Adrenal gland (tissue), 12 donors: ENCODE data around the gene PLAC1. TPM values are rescaled to one million over a fixed set of nuclear protein-coding genes. Genes with fewer than 3 reads are reported as not detected.

ENCODE experiments used
- DNase-seq, 7 donors: peaks; one replicate each; pipeline ENCODE4 v3.0.0-alpha.2; 2019 to 2020
- H3K27ac ChIP-seq, 5 donors: fragments of 200-600 bp; sonication (generic) in 4 of 5; 1 replicate in 3 of 5; 2 replicates in 2 of 5; pipeline versions ENCODE4 v1.5.1 to v1.8.0; 2016 to 2020; ENCODE audit warnings: mild to moderate bottlenecking in 1 of 5
- H3K27me3 ChIP-seq: fragments of 200-600 bp; 2 replicates; pipeline ENCODE4 v1.8.0; 2021
- H3K36me3 ChIP-seq, 2 donors: fragments of 200-600 bp; replicated peaks in 1 of 2; 1 replicate in 1 of 2; 2 replicates in 1 of 2; pipeline versions ENCODE4 v1.5.1 to v1.8.0; 2018 to 2022
- H3K4me1 ChIP-seq, 2 donors: fragments of 200-600 bp; replicated peaks in 1 of 2; 1 replicate in 1 of 2; 2 replicates in 1 of 2; pipeline versions ENCODE4 v1.5.1 to v1.8.0; 2018 to 2021
- H3K4me3 ChIP-seq, 4 donors: fragments of 200-600 bp; sonication (generic) in 3 of 4; one replicate each; pipeline ENCODE4 v1.5.1; 2016 to 2018
- H3K9me3 ChIP-seq, 3 donors: fragments of 200-600 bp; sonication (generic) in 1 of 3; replicated peaks in 1 of 3; 1 replicate in 2 of 3; 2 replicates in 1 of 3; pipeline versions ENCODE4 v1.5.1 to v1.8.0; 2016 to 2021
- CTCF ChIP-seq, 6 experiments: fragments of 450-650 bp in 4 of 6; fragments of 200-600 bp in 2 of 6; sonication (generic) in 1 of 6; IDR thresholded peaks; 1 replicate in 5 of 6; 2 replicates in 1 of 6; pipeline versions ENCODE4 v1.5.1 to v1.8.0; 2016 to 2021; ENCODE audit warnings: antibody characterized with exemption in 6 of 6, mild to moderate bottlenecking in 2 of 6, moderate library complexity in 1 of 6
- POLR2A ChIP-seq, 2 donors: fragments of 450-650 bp; IDR thresholded peaks; one replicate each; pipeline ENCODE4 v1.6.1; 2017; ENCODE audit warnings: antibody characterized with exemption in 2 of 2, mild to moderate bottlenecking in 2 of 2, moderate library complexity in 1 of 2
- WGBS, 4 donors: extraction: QIAGEN DNeasy Blood & Tissue Kit in 2 of 4; methylation state at CpG; one replicate each; pipeline versions ENCODE4 v1.1.5 to v1.1.7; 2013 to 2017; 5-methylcytosine and 5-hydroxymethylcytosine counted together
- intact Hi-C, 2 donors: fragments of 100-400 bp; cut with DNase I; formaldehyde crosslinking; loops; one replicate each; pipeline versions ENCODE4 v1.14.1 to v1.15.0; 2022 to 2023
- polyA plus RNA-seq, 3 donors: library from polyadenylated mRNA; stranded (reverse); fragments of 200-250 nt in 2 of 3; fragments of 350-450 nt in 1 of 3; fragmentation: Illumina TruSeq in 1 of 3; extraction: RNeasy Lipid Tissue Mini Kit (QIAGEN cat#74804) in 1 of 3; gene quantifications; one replicate each; pipeline ENCODE4 v1.2.3, GENCODE V29; 2013 to 2014
- total RNA-seq, 9 donors: library from RNA; depleted of rRNA in 4 of 9; stranded (reverse); fragments of >200 nt in 4 of 9; fragments of 120-200 nt in 1 of 9; fragmentation: NEBNext Ultra II Directional in 1 of 9; extraction: Animal tissue kit (Norgen Biotek cat#: 25700) in 1 of 9; gene quantifications; one replicate each; pipeline versions ENCODE4 v1.1.0 to v1.2.4, GENCODE V29; 2013 to 2023
- donor health status: healthy with polysubstance abuse.
- donor health status: Bipolar disorder and iron deficiency.
- donor health status: DM: yes; HTN: yes; CAD: no.
- donor health status: DM: no; HTN: no; CAD: no.
- donor health status: DM: no; HTN: no; CAD: no.
- donor health status: DM: yes; HTN: yes; CAD: no.

PLAC1 gene
- total and polyA plus RNA-seq, 12 donors = 58.0 TPM; not detected in 11

- Histone ChIP-seq H3K27ac (no peak overlapping the region), H3K36me3 (no peaks in the 10 kb centered on the region), H3K4me3 (no peak overlapping the region), H3K9me3 (no peaks in the 10 kb centered on the region), H3K27me3 (peaks cover 18% of the 10 kb centered on the region), H3K4me1 (no peaks in the 10 kb centered on the region)
- TF ChIP-seq CTCF (IDR thresholded peaks at IDR 0.05) = no peak
- TF ChIP-seq POLR2A (IDR thresholded peaks at IDR 0.05) = no peak
- WGBS, 4 donors = 45 to 72% (median 68%) methylated on average over 1 of the region's 1 CpG
- no peak for DNase-seq
- intact Hi-C loops = no loop called here
Measured at GRCh38 chrX:134642386-134642785, 15.9 kb downstream of the PLAC1 start.

GRCh38 chrX:134641346-134641745 lies 16.9 kb downstream of the PLAC1 start:
- intact Hi-C loops = no loop called here
- WGBS, 4 donors = 46 to 66% (median 58%) methylated on average over 2 of the region's 2 CpGs
- TF ChIP-seq CTCF (IDR thresholded peaks at IDR 0.05) = no peak
- H3K36me3 ChIP-seq = no peaks in the 10 kb centered on the region
- no peaks in the 10 kb centered on the region for H3K4me1 ChIP-seq
- no peaks in the 10 kb centered on the region for H3K9me3 ChIP-seq
- H3K27me3 ChIP-seq = peaks cover 10% of the 10 kb centered on the region
- no peak for DNase-seq
- no peak overlapping the region for H3K4me3 ChIP-seq
- no peak overlapping the region for H3K27ac ChIP-seq

- H3K27ac ChIP-seq = no peak overlapping the region
- intact Hi-C loops = no loop called here
- H3K9me3 ChIP-seq = no peaks in the 10 kb centered on the region
- H3K4me1 ChIP-seq = no peaks in the 10 kb centered on the region
- H3K4me3 ChIP-seq = no peak overlapping the region
- 73 to 87% (median 82%) methylated on average over 4 of the region's 4 CpGs for WGBS, 4 donors
- H3K27me3 ChIP-seq = peaks cover 10% of the 10 kb centered on the region
- no peaks in the 10 kb centered on the region for H3K36me3 ChIP-seq
- no peak for TF ChIP-seq CTCF (IDR thresholded peaks at IDR 0.05)
- no peak for TF ChIP-seq POLR2A (IDR thresholded peaks at IDR 0.05)
- DNase-seq = no peak
Measured at GRCh38 chrX:134640914-134641313, 17.4 kb downstream of the PLAC1 start.

- no peak for DNase-seq
- no peaks in the 10 kb centered on the region for H3K9me3 ChIP-seq
- 71 to 84% (median 81%) methylated on average over 5 of the region's 5 CpGs for WGBS, 4 donors
- H3K27me3 ChIP-seq = peaks cover 7% of the 10 kb centered on the region
- no peaks in the 10 kb centered on the region for H3K4me1 ChIP-seq
- H3K27ac ChIP-seq = no peak overlapping the region
- no peak overlapping the region for H3K4me3 ChIP-seq
- TF ChIP-seq CTCF (IDR thresholded peaks at IDR 0.05) (no peak), POLR2A (IDR thresholded peaks at IDR 0.05) (no peak)
- H3K36me3 ChIP-seq = no peaks in the 10 kb centered on the region
- intact Hi-C loops = no loop called here
Measured at GRCh38 chrX:134636851-134637250, 21.4 kb downstream of the PLAC1 start.
